Hepatocyte (in vitro differentiated cells): ENCODE measurements around the gene PRPF31. TPM values are rescaled to one million over a fixed set of nuclear protein-coding genes. Genes with fewer than 3 reads are reported as not detected.

Source experiments
- DNase-seq: peaks from one replicate; pipeline ENCODE4 v3.0.0-alpha.2; 2016; ENCODE audit warnings: low spot score
- H2AFZ ChIP-seq: fragments of 200-600 bp; sonication (generic); 2 replicates; pipeline ENCODE4 v1.6.0; 2016; ENCODE audit warnings: antibody characterized with exemption, mild to moderate bottlenecking
- H3K27ac ChIP-seq: fragments of 200-600 bp; sonication (generic); 2 replicates; pipeline ENCODE4 v1.5.1; 2016; ENCODE audit warnings: mild to moderate bottlenecking
- H3K27me3 ChIP-seq: fragments of 200-600 bp; sonication (generic); 2 replicates; pipeline ENCODE4 v1.6.1; 2016
- H3K36me3 ChIP-seq: fragments of 200-600 bp; sonication (generic); replicated peaks from 2 replicates; pipeline ENCODE4 v1.5.1; 2016; ENCODE audit warnings: low read depth; ENCODE audit not compliant: insufficient read depth
- H3K4me1 ChIP-seq: fragments of 200-600 bp; sonication (generic); 2 replicates; pipeline ENCODE4 v1.5.1; 2016; ENCODE audit warnings: mild to moderate bottlenecking, moderate library complexity; ENCODE audit not compliant: insufficient read depth
- H3K4me2 ChIP-seq: fragments of 200-600 bp; sonication (generic); 2 replicates; pipeline ENCODE4 v1.6.0; 2016
- H3K4me3 ChIP-seq: fragments of 200-600 bp; sonication (generic); 2 replicates; pipeline ENCODE4 v1.5.1; 2016; ENCODE audit warnings: mild to moderate bottlenecking
- H3K79me2 ChIP-seq: fragments of 200-600 bp; sonication (generic); 2 replicates; pipeline ENCODE4 v1.6.0; 2017; ENCODE audit warnings: mild to moderate bottlenecking
- H3K9me2 ChIP-seq: fragments of 200-600 bp; sonication (generic); replicated peaks from 2 replicates; pipeline ENCODE4 v1.6.0; 2017; ENCODE audit warnings: mild to moderate bottlenecking; ENCODE audit not compliant: insufficient read depth
- H3K9me3 ChIP-seq: fragments of 200-600 bp; sonication (generic); 2 replicates; pipeline ENCODE4 v1.5.1; 2016; ENCODE audit warnings: low read depth, mild to moderate bottlenecking
- H4K20me1 ChIP-seq: fragments of 200-600 bp; sonication (generic); 2 replicates; pipeline ENCODE4 v1.6.0; 2016; ENCODE audit warnings: mild to moderate bottlenecking; ENCODE audit not compliant: insufficient read depth, poor library complexity, severe bottlenecking
- CTCF ChIP-seq: fragments of 200-600 bp; sonication (generic); IDR thresholded peaks from 2 replicates; pipeline ENCODE4 v1.5.1; 2016; ENCODE audit warnings: antibody characterized with exemption, mild to moderate bottlenecking; ENCODE audit not compliant: poor library complexity
- EZH2 ChIP-seq: fragments of 200-600 bp; sonication (generic); IDR thresholded peaks from 2 replicates; pipeline ENCODE4 v1.6.1; 2016; ENCODE audit warnings: antibody characterized with exemption, mild to moderate bottlenecking, borderline replicate concordance
- EZH2phosphoT487 ChIP-seq: fragments of 200-600 bp; sonication (generic); IDR thresholded peaks from one replicate; pipeline ENCODE4 v1.6.1; 2018; ENCODE audit warnings: antibody characterized with exemption, mild to moderate bottlenecking, low read depth, moderate library complexity; ENCODE audit not compliant: unreplicated experiment, severe bottlenecking
- WGBS: methylation state at CpG from one replicate; pipeline ENCODE4 v1.1.6; 2016; ENCODE audit warnings: low lambda C conversion rate; ENCODE audit errors: missing lambda C conversion rate; 5-methylcytosine and 5-hydroxymethylcytosine counted together
- polyA plus RNA-seq: library from polyadenylated mRNA; unstranded; fragments of >200 nt; fragmentation: Nextera tagmentation; extraction: Ambion mirVana; gene quantifications from 2 replicates; pipeline ENCODE4 v1.2.1, GENCODE V29; 2016
- total RNA-seq: library from RNA; depleted of rRNA; stranded (reverse); fragments of >200 nt; gene quantifications from 2 replicates; pipeline ENCODE4 v1.2.3, GENCODE V29; 2014

The PRPF31 gene
- total and polyA plus RNA-seq, 2 experiments from 2014 or later: 59.7 to 77.6 TPM

DNA sequence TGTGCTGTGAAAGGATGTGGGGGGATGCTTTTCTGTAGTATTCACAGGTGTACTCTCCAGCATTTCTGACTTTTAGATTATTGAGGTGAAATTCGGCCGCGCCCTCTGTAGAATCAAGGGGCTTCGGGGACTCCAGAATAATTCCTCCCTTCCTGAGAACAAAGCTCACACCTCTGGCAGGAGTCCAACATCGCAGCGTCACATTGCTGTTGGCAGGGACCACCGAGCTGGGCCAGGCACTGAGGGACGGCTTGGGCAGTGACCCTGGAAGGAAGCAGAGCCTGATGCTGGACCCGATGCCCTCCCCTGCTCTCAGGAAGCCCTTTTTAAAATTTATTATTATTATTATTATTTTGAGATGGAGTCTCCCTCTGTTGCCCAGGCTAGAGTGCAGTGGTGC is 40.7 kb upstream of the PRPF31 start:
- Histone ChIP-seq H3K9me2 (no peaks in the 10 kb centered on the region), H2AFZ (no peak overlapping the region), H3K4me1 (no peaks in the 10 kb centered on the region), H3K27ac (no peak overlapping the region), H4K20me1 (no peaks in the 10 kb centered on the region), H3K4me3 (no peak overlapping the region), H3K27me3 (no peaks in the 10 kb centered on the region), H3K36me3 (no peaks in the 10 kb centered on the region), H3K79me2 (no peaks in the 10 kb centered on the region), H3K4me2 (no peak overlapping the region), H3K9me3 (no peaks in the 10 kb centered on the region)
- TF ChIP-seq EZH2phosphoT487: no peak
- TF ChIP-seq CTCF: no peak
- no peak for TF ChIP-seq EZH2
- no peak for DNase-seq
- WGBS: 86% methylated on average over 9 of the region's 9 CpGs

GRCh38 chr19:54077334-54077733 is 38.2 kb upstream of the PRPF31 start:
- Histone ChIP-seq H3K27me3 (no peaks in the 10 kb centered on the region), H3K9me2 (no peaks in the 10 kb centered on the region), H4K20me1 (no peaks in the 10 kb centered on the region), H3K36me3 (no peaks in the 10 kb centered on the region), H2AFZ (no peak overlapping the region), H3K9me3 (no peaks in the 10 kb centered on the region), H3K4me2 (no peak overlapping the region), H3K4me3 (no peak overlapping the region), H3K79me2 (no peaks in the 10 kb centered on the region), H3K4me1 (no peaks in the 10 kb centered on the region), H3K27ac (no peak overlapping the region)
- TF ChIP-seq CTCF (no peak), EZH2 (no peak), EZH2phosphoT487 (no peak)
- DNase-seq: no peak
- 95% methylated on average over 5 of the region's 5 CpGs for WGBS

DNA sequence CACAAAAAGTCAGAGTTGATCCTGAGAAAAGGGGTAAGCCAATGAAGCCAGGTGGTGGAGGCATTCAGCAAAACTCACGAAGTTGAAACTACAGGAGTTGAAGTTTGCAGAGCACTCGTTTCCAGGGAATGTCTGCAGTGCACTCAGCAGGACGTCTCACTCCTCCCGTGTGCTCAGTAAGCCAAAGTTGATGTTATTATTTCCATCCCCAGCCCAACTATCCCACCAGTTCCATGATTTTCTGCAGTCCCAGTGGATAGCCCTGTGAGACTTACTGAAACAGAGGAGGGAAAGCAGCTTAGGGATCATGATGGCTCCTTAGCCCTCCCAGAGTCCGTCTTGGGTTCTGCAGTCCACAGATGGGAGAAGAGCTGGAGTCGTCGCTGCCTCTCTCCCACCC is 34.5 kb upstream of the PRPF31 start, which contains the start of gene TARM1:
Gene TARM1, minus strand, starts transcription at position 334 of the 400 bp plus-strand sequence. Its CDS starts 25 bp downstream, at position 309.
- TF ChIP-seq CTCF (no peak), EZH2phosphoT487 (no peak), EZH2 (no peak)
- H4K20me1 ChIP-seq: no peaks in the 10 kb centered on the region
- H3K36me3 ChIP-seq: no peaks in the 10 kb centered on the region
- no peaks in the 10 kb centered on the region for H3K9me3 ChIP-seq
- H3K4me2 ChIP-seq: no peak within 1 kb of the TSS
- no peak for DNase-seq
- no peaks in the 10 kb centered on the region for H3K79me2 ChIP-seq
- H3K9me2 ChIP-seq: no peaks in the 10 kb centered on the region
- 88% methylated on average over 7 of the region's 7 CpGs for WGBS
- no peak within 1 kb of the TSS for H3K27ac ChIP-seq
- no peak within 1 kb of the TSS for H2AFZ ChIP-seq
- no peak within 1 kb of the TSS for H3K4me3 ChIP-seq
- no peaks in the 10 kb centered on the region for H3K27me3 ChIP-seq
- H3K4me1 ChIP-seq: no peaks in the 10 kb centered on the region

DNA sequence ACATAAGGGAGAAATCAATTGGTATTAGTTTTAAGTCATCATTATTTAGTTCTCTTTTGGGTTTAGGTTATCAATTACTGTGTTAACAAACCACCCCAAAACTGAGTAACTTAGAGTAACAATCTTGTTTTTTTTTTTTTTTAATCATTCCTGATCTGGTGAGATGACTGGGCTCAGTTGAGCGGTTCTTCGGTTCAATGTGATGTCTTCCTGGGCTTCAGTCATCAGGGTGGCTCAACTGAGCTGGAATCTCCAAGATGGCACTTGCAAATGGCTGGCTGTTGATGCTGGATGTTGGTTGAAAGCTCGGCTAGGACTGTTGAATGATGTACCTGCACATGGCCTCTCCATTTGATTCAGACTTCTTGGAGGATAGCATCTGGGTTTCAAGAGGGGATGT is 31.1 kb upstream of the PRPF31 start:
- no peak overlapping the region for H2AFZ ChIP-seq
- no peaks in the 10 kb centered on the region for H3K27me3 ChIP-seq
- no peaks in the 10 kb centered on the region for H3K9me3 ChIP-seq
- 91% methylated on average over 3 of the region's 3 CpGs for WGBS
- H3K4me2 ChIP-seq: no peak overlapping the region
- no peaks in the 10 kb centered on the region for H3K4me1 ChIP-seq
- no peaks in the 10 kb centered on the region for H3K36me3 ChIP-seq
- no peak for TF ChIP-seq EZH2phosphoT487
- no peaks in the 10 kb centered on the region for H3K79me2 ChIP-seq
- no peaks in the 10 kb centered on the region for H3K9me2 ChIP-seq
- no peaks in the 10 kb centered on the region for H4K20me1 ChIP-seq
- H3K4me3 ChIP-seq: no peak overlapping the region
- H3K27ac ChIP-seq: no peak overlapping the region
- no peak for DNase-seq
